ENCODE results near the gene KRTAP19-8.

Gene KRTAP19-8

DNA sequence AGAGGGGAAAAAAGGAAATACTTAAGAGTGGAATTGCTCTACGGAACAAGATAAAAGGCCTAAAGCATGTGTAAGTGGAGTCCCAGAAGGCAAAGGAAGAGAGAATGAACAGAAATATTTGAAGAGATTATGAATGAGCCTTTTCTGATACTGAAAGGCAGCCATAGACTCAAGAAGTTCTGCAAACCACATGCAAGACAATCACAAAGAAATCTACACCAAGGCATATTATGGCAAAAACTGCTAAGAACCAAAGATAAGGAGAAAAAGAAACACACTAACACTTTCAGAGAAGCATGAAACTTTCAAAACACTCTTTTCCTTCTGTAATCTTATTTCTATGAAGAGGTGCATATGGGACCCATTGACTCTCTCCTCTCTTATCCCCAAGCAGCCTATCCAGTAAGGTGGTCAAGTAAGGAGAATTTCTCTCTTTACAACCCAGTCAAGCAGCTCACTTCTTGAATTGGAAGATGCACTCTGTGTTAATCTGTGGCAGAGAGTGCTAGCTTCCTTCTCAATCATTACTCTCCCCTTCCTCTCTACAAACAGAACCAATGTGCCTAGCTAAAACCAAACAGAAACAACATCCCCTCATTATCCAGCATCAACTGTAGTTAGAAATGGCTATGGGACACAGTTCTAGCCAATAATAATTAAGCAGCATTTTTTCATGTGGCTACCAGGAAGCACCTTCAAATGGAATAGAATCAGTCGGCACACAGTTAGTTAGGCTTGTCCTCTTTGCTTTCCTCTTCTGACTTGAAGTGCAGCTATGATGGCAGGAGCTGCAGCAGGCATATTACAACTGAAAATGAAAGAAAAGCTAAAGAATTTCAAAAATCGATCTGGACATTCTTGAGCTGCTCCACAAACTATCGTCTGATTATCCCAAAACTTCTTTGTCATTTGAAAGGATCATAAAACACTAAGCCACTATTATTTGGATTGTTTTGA, 25.9 kb downstream of the KRTAP19-8 start:
- FAIRE-seq (no peak), DNase-seq (ENCODE audit: low spot score) (no peak)

- DNase-seq (ENCODE audit: low spot score), result no peak
- FAIRE-seq, result no peak
These were observed 26.9 kb downstream of the KRTAP19-8 start for GRCh38 chr21:31011412-31011811.

GRCh38 chr21:31008355-31008754, 29.9 kb downstream of the KRTAP19-8 start:
- FAIRE-seq (no peak), DNase-seq (ENCODE audit: low spot score) (no peak)

GRCh38 chr21:31005019-31005418, 33.3 kb downstream of the KRTAP19-8 start:
- DNase-seq (ENCODE audit: low spot score) (no peak), FAIRE-seq (no peak)

GRCh38 chr21:31003471-31003870, 34.8 kb downstream of the KRTAP19-8 start:
- no peak for DNase-seq (ENCODE audit: low spot score)
- no peak for FAIRE-seq

GRCh38 chr21:30997541-30997940, 40.7 kb downstream of the KRTAP19-8 start:
- no peak for FAIRE-seq

GRCh38 chr21:30996728-30997127, 41.5 kb downstream of the KRTAP19-8 start:
- DNase-seq (ENCODE audit: low spot score), result no peak
- FAIRE-seq, result no peak

More at GRCh38 chr21:30997541-30997940, 40.7 kb downstream of the KRTAP19-8 start:
- no peak for DNase-seq (ENCODE audit: low spot score)

DNA sequence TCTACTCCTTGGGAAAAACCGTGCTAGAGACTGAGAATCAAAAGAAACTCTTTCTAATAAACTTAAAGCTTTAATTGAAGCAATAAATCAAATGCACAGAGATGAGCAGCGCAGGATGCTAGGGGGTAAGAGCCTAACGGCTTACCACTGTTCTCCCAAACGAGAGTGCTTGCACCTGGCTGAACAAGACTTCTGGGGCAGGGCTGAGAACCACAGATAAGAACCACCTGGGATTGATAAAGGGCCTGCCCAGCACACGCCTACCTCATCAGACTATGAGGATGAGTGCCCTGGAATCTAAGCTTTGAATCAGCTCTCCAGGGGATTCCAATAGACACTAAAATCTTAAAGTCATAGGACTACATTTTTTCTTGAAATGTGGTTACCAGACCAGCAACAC, 43.3 kb downstream of the KRTAP19-8 start:
- no peak for FAIRE-seq
- no peak for DNase-seq (ENCODE audit: low spot score)

GRCh38 chr21:30990514-30991262, 47.6 kb downstream of the KRTAP19-8 start:
- FAIRE-seq (no peak), DNase-seq (ENCODE audit: low spot score) (no peak)

DNA sequence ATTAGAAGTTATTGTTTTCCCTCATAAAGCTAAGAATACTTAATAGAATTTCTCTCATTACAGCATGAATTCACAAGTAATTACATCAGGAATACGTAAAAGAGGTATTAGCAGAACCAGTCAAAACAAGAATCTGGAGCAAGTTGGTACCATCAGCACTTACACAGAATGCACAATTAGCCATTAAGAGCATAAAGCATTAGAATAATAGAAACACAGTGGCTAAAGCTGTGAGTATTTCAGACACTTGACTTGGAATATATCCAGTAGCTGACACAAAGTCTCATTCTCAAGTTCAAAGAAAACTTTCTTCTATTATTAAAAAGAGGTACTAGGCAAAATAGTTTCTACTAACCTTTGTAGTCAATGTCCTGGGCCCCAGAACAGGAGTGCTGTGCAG, 49.6 kb downstream of the KRTAP19-8 start:
- no peak for DNase-seq (ENCODE audit: low spot score)
- FAIRE-seq, result no peak
